PC-9 (cell line): ENCODE results near the gene SCARB1.

Experiments used
- CTCF ChIP-seq: fragments of 200-600 bp; sonication (generic); conservative IDR thresholded peaks from 2 replicates; pipeline ENCODE4 v1.6.1; 2017; ENCODE audit warnings: mixed run types, antibody characterized with exemption, mild to moderate bottlenecking, moderate library complexity
- EZH2 ChIP-seq: fragments of 200-600 bp; sonication (generic); IDR thresholded peaks from 2 replicates; pipeline ENCODE4 v1.8.0; 2017; ENCODE audit warnings: antibody characterized with exemption, low read depth

GRCh38 chr12:124809878-124810277, 53.8 kb downstream of the SCARB1 start:
- TF ChIP-seq CTCF (no peak), EZH2 (no peak)
